KBM-7 (cell line): ENCODE measurements around the gene ACTN4.
"Not testable (repeated sequence)": the region's sequence is repeated elsewhere in the genome, so short reads cannot be mapped to it uniquely, and the experiment has no call there.

Source experiments
- DNase-seq: peaks from one replicate; pipeline ENCODE4 v3.0.0-alpha.2; 2015
- in situ Hi-C: fragments of 300-500 bp; cut with MboI; formaldehyde crosslinking; loops from 2 replicates; pipeline ENCODE4 v1.14.3; 2020; ENCODE audit warnings: low sequenced_read_pairs, low pct_unique_long_range_greater_than_20kb, mixed read lengths

Gene ACTN4

DNA sequence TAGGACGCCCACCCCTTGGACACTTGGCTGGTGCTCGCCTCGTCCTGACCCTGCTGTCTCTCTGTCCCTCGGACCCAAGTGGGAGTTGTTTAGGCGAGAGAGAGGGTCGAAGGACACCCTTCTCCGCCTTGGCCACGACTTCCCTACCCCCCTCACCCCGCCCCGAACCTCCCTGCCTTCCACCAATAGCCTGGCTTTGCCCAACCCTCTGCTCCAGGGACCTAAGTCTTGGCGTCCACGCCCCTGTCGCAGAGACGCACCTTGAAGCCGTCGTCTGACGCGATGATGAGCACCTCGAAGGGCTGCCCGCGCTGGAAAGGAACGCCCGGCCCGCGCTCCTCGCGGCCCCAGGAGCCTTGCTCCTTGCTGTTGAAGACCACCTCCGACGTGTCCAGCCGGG lies 124.1 kb downstream of the ACTN4 start:
- DNase-seq, in situ Hi-C loops: not testable (repeated sequence)

DNA sequence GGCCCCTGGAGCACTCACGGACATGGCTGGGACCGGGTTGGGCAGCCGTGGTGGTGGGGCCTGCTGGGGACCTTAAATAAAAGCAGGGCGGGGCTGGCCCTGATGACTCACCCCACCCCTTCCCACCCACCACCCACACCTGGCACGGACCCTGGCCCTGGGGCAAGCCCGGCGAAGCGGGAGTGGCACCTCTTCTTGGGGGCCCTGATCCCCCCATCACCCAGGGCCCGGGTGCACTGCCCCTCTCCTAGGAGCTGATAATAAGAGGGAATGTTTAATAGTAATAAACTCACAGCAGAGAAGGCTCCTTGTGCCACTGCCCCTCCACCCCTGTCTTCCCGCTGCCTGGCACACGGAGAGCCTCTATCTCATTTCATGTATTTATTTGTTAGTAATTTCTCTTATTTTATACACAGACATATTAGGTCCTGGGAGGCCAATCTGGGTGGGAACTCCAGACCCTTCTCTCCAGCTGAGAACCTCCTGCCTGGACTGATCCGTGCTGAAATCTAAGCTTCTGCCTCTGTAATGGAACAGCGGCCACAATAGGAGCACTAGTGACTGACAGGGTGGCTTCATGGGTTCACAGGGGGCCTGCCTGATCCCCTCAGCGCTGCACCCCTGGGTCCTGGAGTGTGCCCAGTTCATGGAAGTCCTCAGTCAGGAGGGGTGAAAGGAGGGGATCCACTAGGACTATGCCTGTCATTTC lies 126.2 kb downstream of the ACTN4 start, which contains the start of gene LGALS7:
LGALS7 (minus strand) TSS at position 49 of the 709 bp plus-strand sequence; CDS start at position 24, 25 bp downstream.
- in situ Hi-C loops, result no loop called here

GRCh38 chr19:38774181-38774950 lies 126.9 kb downstream of the ACTN4 start:
- in situ Hi-C loops, result no loop called here
- DNase-seq, result no peak

More for the DNA sequence above, 126.2 kb downstream of the ACTN4 start, which contains the start of gene LGALS7:
- no peak for DNase-seq

- DNase-seq, result no peak
- in situ Hi-C loops, result no loop called here
Observed at GRCh38 chr19:38778733-38779132, 131.3 kb downstream of the ACTN4 start.

DNA sequence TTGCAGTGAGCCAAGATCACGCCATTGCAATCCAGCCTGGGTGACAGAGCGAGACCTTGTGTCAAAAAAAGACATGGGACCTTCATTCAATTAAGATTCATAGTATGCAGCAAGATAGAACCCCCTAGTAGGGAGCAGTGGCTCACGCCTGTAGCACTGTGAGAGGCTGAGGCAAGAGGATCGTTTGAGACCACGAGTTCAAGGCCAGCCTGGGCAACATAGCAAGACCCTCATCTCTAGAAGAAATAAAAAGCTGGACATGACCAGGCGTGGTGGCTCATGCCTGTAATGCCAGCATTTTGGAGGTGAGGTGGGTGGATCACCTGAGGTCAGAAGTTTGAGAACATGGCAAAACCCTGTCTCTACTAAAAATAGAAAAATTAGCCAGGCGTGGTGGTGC lies 133.0 kb downstream of the ACTN4 start:
- DNase-seq, result no peak
- in situ Hi-C loops, result no loop called here

DNA sequence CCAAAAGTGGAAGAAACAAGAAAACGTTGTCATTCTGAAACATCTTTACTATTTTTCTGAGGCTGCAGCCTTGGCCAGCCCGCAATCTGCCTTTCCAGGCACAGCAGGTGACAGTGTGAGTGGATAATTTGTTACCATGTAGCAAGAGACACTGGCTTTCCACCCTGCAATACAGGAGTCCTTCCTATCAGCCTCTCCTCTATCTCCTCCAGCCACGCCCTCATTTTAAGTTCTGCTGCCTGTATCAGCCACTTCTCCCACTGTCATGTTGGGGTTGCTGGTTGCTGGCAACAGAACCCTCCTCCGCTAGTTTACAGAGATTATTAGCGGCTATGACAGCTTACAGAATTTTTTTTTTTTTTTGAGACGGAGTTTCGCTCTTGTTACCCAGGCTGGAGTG lies 133.6 kb downstream of the ACTN4 start:
- DNase-seq, result no peak
- in situ Hi-C loops, result no loop called here
